SK-N-SH treated with all-trans-retinoic acid at 6 μM for 48 hours (cell line): ENCODE results near the gene WDR73.

Source experiments
- BACH2 ChIP-seq: fragments of 250-450 bp; sonication (Bioruptor Pico); IDR thresholded peaks from 2 replicates; pipeline ENCODE4 v1.9.0; 2021; ENCODE audit warnings: mild to moderate bottlenecking, borderline replicate concordance
- CSDC2 ChIP-seq: fragments of 250-450 bp; sonication (Bioruptor Pico); IDR thresholded peaks from 2 replicates; pipeline ENCODE4 v1.5.0; 2020; ENCODE audit warnings: mild to moderate bottlenecking, moderate library complexity
- ESRRG ChIP-seq: fragments of 250-450 bp; sonication (Bioruptor Pico); IDR thresholded peaks from 2 replicates; pipeline ENCODE4 v1.6.1; 2021; ENCODE audit warnings: mild to moderate bottlenecking
- GLIS3 ChIP-seq: fragments of 250-450 bp; sonication (Bioruptor Pico); IDR thresholded peaks from 2 replicates; pipeline ENCODE4 v1.5.0; 2020; ENCODE audit warnings: mild to moderate bottlenecking, moderate library complexity
- ISL1 ChIP-seq: fragments of 250-450 bp; sonication (Bioruptor Pico); IDR thresholded peaks from 2 replicates; pipeline ENCODE4 v2.1.2; 2022; ENCODE audit warnings: mild to moderate bottlenecking, moderate library complexity
- RARB ChIP-seq: fragments of 250-450 bp; sonication (Bioruptor Pico); IDR thresholded peaks from 2 replicates; pipeline ENCODE4 v1.8.0; 2021; ENCODE audit warnings: mild to moderate bottlenecking, moderate library complexity
- SNAI2 ChIP-seq: fragments of 250-450 bp; sonication (Bioruptor Pico); IDR thresholded peaks from 2 replicates; pipeline ENCODE4 v1.5.0; 2020; ENCODE audit warnings: mild to moderate bottlenecking, moderate library complexity
- TCF4 ChIP-seq: fragments of 250-450 bp; sonication (Bioruptor Pico); IDR thresholded peaks from 2 replicates; pipeline ENCODE4 v1.8.0; 2021; ENCODE audit warnings: mild to moderate bottlenecking, moderate library complexity, borderline replicate concordance
- TOX ChIP-seq: fragments of 250-450 bp; sonication (Bioruptor Pico); IDR thresholded peaks from 2 replicates; pipeline ENCODE4 v1.8.0; 2021; ENCODE audit warnings: mild to moderate bottlenecking, moderate library complexity, borderline replicate concordance
- ZFP3 ChIP-seq: fragments of 250-450 bp; sonication (Bioruptor Pico); IDR thresholded peaks from 2 replicates; pipeline ENCODE4 v1.5.0; 2020; ENCODE audit warnings: mild to moderate bottlenecking, moderate library complexity
- ZFP30 ChIP-seq: fragments of 450-650 bp; formaldehyde crosslinking; IDR thresholded peaks from 2 replicates; pipeline ENCODE4 v1.5.0; 2022; ENCODE audit warnings: mild to moderate bottlenecking, moderate library complexity
- ZNF8 ChIP-seq: fragments of 450-650 bp; formaldehyde crosslinking; IDR thresholded peaks from 2 replicates; pipeline ENCODE4 v1.5.0; 2020; ENCODE audit warnings: mild to moderate bottlenecking, moderate library complexity

GRCh38 chr15:84604826-84605553 is 49.1 kb downstream of the WDR73 start:
- TF ChIP-seq ESRRG (CRISPR knock-in tag) (no peak), ZNF8 (CRISPR knock-in tag) (no peak), ISL1 (CRISPR knock-in tag) (no peak), RARB (CRISPR knock-in tag) (no peak), SNAI2 (CRISPR knock-in tag) (no peak), CSDC2 (CRISPR knock-in tag) (no peak), GLIS3 (CRISPR knock-in tag) (no peak), ZFP3 (no peak), ZFP30 (CRISPR knock-in tag) (no peak), TCF4 (CRISPR knock-in tag) (no peak), BACH2 (CRISPR knock-in tag) (no peak), TOX (CRISPR knock-in tag) (no peak)
